Liver (tissue), 9 donors: ENCODE results near the gene DOCK11. TPM values are rescaled to one million over a fixed set of nuclear protein-coding genes. Genes with fewer than 3 reads are reported as not detected.

ENCODE experiments used
- DNase-seq: peaks from one replicate; pipeline ENCODE4 v3.0.0-alpha.2; 2017; ENCODE audit warnings: low spot score
- H3K27ac ChIP-seq, 2 donors: one replicate each; pipeline ENCODE4 v1.7.0; 2013; ENCODE audit warnings: inconsistent platforms in 2 of 2, low read length in 2 of 2, control low read depth in 1 of 2, low read depth in 1 of 2, mild to moderate bottlenecking in 1 of 2
- H3K27me3 ChIP-seq, 4 donors: one replicate each; pipeline versions ENCODE4 v1.6.1 to v1.7.0; 2013; ENCODE audit warnings: low read length in 3 of 4, inconsistent platforms in 1 of 4, mild to moderate bottlenecking in 1 of 4, moderate library complexity in 1 of 4; ENCODE audit not compliant: control insufficient read depth in 4 of 4, insufficient read depth in 4 of 4
- H3K36me3 ChIP-seq, 4 donors: one replicate each; pipeline versions ENCODE4 v1.6.1 to v1.7.0; 2013; ENCODE audit warnings: low read length in 3 of 4, mild to moderate bottlenecking in 3 of 4, low read depth in 1 of 4, moderate library complexity in 1 of 4; ENCODE audit not compliant: control insufficient read depth in 4 of 4, insufficient read depth in 3 of 4
- H3K4me1 ChIP-seq, 4 donors: one replicate each; pipeline versions ENCODE4 v1.6.1 to v1.7.0; 2013; ENCODE audit warnings: low read length in 3 of 4, mild to moderate bottlenecking in 3 of 4, moderate library complexity in 1 of 4; ENCODE audit not compliant: control insufficient read depth in 4 of 4, insufficient read depth in 4 of 4
- H3K4me3 ChIP-seq, 3 donors: one replicate each; pipeline versions ENCODE4 v1.6.1 to v1.7.0; 2013; ENCODE audit warnings: low read length in 3 of 3, control low read depth in 1 of 3, low read depth in 1 of 3, mild to moderate bottlenecking in 1 of 3
- H3K9ac ChIP-seq, 2 donors: one replicate each; pipeline ENCODE4 v1.7.0; 2013; ENCODE audit warnings: low read length in 2 of 2, mild to moderate bottlenecking in 2 of 2, moderate library complexity in 2 of 2, control low read depth in 1 of 2, low read depth in 1 of 2
- H3K9me3 ChIP-seq, 4 donors: one replicate each; pipeline versions ENCODE4 v1.6.1 to v1.7.0; 2013; ENCODE audit warnings: low read length in 3 of 4; ENCODE audit not compliant: control insufficient read depth in 4 of 4
- ATF3 ChIP-seq: IDR thresholded peaks from 2 replicates; pipeline ENCODE4 v1.6.1; 2016; ENCODE audit warnings: antibody characterized with exemption
- CTCF ChIP-seq: fragments of 150-350 bp; IDR thresholded peaks from 2 replicates; pipeline ENCODE4 v1.5.1; 2017; ENCODE audit warnings: improper control_type of control experiment, low read depth, low read length; ENCODE audit not compliant: missing input control
- EGR1 ChIP-seq, 2 donors: IDR thresholded peaks; 2 replicates each; pipeline ENCODE4 v1.6.1; 2016 to 2018; ENCODE audit warnings: antibody characterized with exemption in 2 of 2, low read depth in 2 of 2
- FOXA1 ChIP-seq: IDR thresholded peaks from 2 replicates; pipeline ENCODE4 v1.6.1; 2016; ENCODE audit warnings: antibody characterized with exemption
- FOXA2 ChIP-seq: IDR thresholded peaks from 2 replicates; pipeline ENCODE4 v1.6.1; 2016; ENCODE audit warnings: antibody characterized with exemption
- GABPA ChIP-seq, 2 donors: IDR thresholded peaks in 1 of 2; conservative IDR thresholded peaks in 1 of 2; 2 replicates each; pipeline ENCODE4 v1.6.1; 2016; ENCODE audit warnings: antibody characterized with exemption in 2 of 2, mild to moderate bottlenecking in 1 of 2, moderate library complexity in 1 of 2
- HNF4A ChIP-seq, 2 donors: conservative IDR thresholded peaks; 2 replicates each; pipeline ENCODE4 v1.6.1; 2016; ENCODE audit warnings: antibody characterized with exemption in 2 of 2, mild to moderate bottlenecking in 2 of 2
- HNF4G ChIP-seq: IDR thresholded peaks from 2 replicates; pipeline ENCODE4 v1.6.1; 2016; ENCODE audit warnings: antibody characterized with exemption
- JUND ChIP-seq, 2 donors: IDR thresholded peaks; 2 replicates each; pipeline ENCODE4 v1.6.1; 2016; ENCODE audit warnings: antibody characterized with exemption in 2 of 2
- MAX ChIP-seq: IDR thresholded peaks from 2 replicates; pipeline ENCODE4 v1.6.1; 2016; ENCODE audit warnings: antibody characterized with exemption
- NR2F2 ChIP-seq: IDR thresholded peaks from 2 replicates; pipeline ENCODE4 v1.6.1; 2016; ENCODE audit warnings: antibody characterized with exemption
- RAD21 ChIP-seq, 2 donors: IDR thresholded peaks; 2 replicates each; pipeline ENCODE4 v1.6.1; 2016; ENCODE audit warnings: antibody characterized with exemption in 2 of 2, mild to moderate bottlenecking in 2 of 2
- REST ChIP-seq: IDR thresholded peaks from 2 replicates; pipeline ENCODE4 v1.6.1; 2016; ENCODE audit warnings: antibody characterized with exemption, mild to moderate bottlenecking
- RXRA ChIP-seq, 2 donors: IDR thresholded peaks; 2 replicates each; pipeline ENCODE4 v1.6.1; 2017 to 2018; ENCODE audit warnings: antibody characterized with exemption in 2 of 2, mild to moderate bottlenecking in 1 of 2
- SP1 ChIP-seq: IDR thresholded peaks from 2 replicates; pipeline ENCODE4 v1.6.1; 2018; ENCODE audit warnings: antibody characterized with exemption, mild to moderate bottlenecking
- TAF1 ChIP-seq: conservative IDR thresholded peaks from 2 replicates; pipeline ENCODE4 v1.6.1; 2016; ENCODE audit warnings: antibody characterized with exemption, mild to moderate bottlenecking
- YY1 ChIP-seq: IDR thresholded peaks from 2 replicates; pipeline ENCODE4 v1.6.1; 2016; ENCODE audit warnings: antibody characterized with exemption, mild to moderate bottlenecking
- WGBS: extraction: QIAGEN DNeasy Blood & Tissue Kit; methylation state at CpG from one replicate; pipeline ENCODE4 v1.1.7; 2013; 5-methylcytosine and 5-hydroxymethylcytosine counted together
- polyA plus RNA-seq, 2 donors: library from polyadenylated mRNA; stranded (reverse) in 1 of 2; unstranded in 1 of 2; fragments of 200-250 nt in 1 of 2; fragments of >200 nt in 1 of 2; fragmentation: Nextera tagmentation in 1 of 2; extraction: Ambion mirVana in 1 of 2; gene quantifications; one replicate each; pipeline versions ENCODE4 v1.2.1 to v1.2.3, GENCODE V29; 2013 to 2015
- total RNA-seq, 2 donors: library from RNA; depleted of rRNA; stranded (reverse); fragments of >200 nt; gene quantifications; one replicate each; pipeline ENCODE4 v1.2.3, GENCODE V29; 2014
- TF ChIP-seq, protein P1 (sequence below): IDR thresholded peaks from 2 replicates; pipeline ENCODE4 v1.6.1; 2016; ENCODE audit warnings: antibody characterized with exemption
- donor health status: healthy.
- donor health status: healthy.
- donor health status: healthy.
- donor health status: healthy.
- donor health status: healthy.

DOCK11 gene
- total and polyA plus RNA-seq, 4 donors: 1.3 to 9.3 (median 3.7) TPM

DNA sequence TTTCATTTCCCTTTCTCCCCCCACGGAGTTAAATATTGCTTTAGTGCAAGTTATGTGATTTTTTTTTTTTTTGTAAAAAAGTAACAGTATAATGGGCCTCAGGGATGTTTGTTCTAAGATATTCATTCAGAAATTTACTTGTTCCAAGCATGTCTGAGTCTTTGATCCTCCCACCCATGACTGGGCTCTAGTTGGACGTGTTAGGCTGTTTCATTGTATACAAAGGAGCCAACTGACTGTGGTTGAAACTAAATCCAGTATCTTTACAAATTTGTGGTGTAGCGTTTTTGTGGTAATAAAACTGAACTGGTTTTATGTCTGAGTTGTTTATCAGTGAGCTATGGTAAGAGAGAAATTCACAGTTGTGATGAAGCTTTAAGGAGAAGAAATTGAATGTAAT lies 74.1 kb downstream of the DOCK11 start:
- WGBS: 93% methylated on average over 3 of the region's 3 CpGs
- Histone ChIP-seq H3K9me3 (no peaks in the 10 kb centered on the region), H3K27ac (no peak overlapping the region), H3K9ac (no peak overlapping the region), H3K4me1 (peaks cover 0 to 3% (median 1%) of the 10 kb centered on the region in 4 donors), H3K36me3 (no peaks in the 10 kb centered on the region), H3K27me3 (no peaks in the 10 kb centered on the region), H3K4me3 (no peak overlapping the region)
- DNase-seq: no peak
- TF ChIP-seq REST: no peak
- TF ChIP-seq, protein P1, sequence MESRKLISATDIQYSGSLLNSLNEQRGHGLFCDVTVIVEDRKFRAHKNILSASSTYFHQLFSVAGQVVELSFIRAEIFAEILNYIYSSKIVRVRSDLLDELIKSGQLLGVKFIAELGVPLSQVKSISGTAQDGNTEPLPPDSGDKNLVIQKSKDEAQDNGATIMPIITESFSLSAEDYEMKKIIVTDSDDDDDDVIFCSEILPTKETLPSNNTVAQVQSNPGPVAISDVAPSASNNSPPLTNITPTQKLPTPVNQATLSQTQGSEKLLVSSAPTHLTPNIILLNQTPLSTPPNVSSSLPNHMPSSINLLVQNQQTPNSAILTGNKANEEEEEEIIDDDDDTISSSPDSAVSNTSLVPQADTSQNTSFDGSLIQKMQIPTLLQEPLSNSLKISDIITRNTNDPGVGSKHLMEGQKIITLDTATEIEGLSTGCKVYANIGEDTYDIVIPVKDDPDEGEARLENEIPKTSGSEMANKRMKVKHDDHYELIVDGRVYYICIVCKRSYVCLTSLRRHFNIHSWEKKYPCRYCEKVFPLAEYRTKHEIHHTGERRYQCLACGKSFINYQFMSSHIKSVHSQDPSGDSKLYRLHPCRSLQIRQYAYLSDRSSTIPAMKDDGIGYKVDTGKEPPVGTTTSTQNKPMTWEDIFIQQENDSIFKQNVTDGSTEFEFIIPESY: no peak
- no peak for TF ChIP-seq ATF3
- no peak for TF ChIP-seq YY1
- TF ChIP-seq RXRA (IDR thresholded peaks at IDR 0.05): no peak
- no peak for TF ChIP-seq MAX
- TF ChIP-seq GABPA (IDR thresholded peaks at IDR 0.05 in 1 of 2, conservative IDR thresholded peaks at IDR 0.05 in 1 of 2): no peak
- TF ChIP-seq SP1: no peak
- TF ChIP-seq FOXA2: no peak
- TF ChIP-seq JUND (IDR thresholded peaks at IDR 0.05): no peak
- no peak for TF ChIP-seq CTCF
- TF ChIP-seq FOXA1: no peak
- no peak for TF ChIP-seq RAD21 (IDR thresholded peaks at IDR 0.05)
- no peak for TF ChIP-seq TAF1
- no peak for TF ChIP-seq EGR1 (IDR thresholded peaks at IDR 0.05; ENCODE audit: low read depth in 2 of 2)
- no peak for TF ChIP-seq HNF4A (conservative IDR thresholded peaks at IDR 0.05)
- TF ChIP-seq NR2F2: no peak
- no peak for TF ChIP-seq HNF4G
